OCI-LY1 (cell line): ENCODE results near the gene RNASE4.

Source experiments
- EZH2 ChIP-seq: fragments of 200-600 bp; sonication (generic), shearing (Covaris generic); IDR thresholded peaks from 2 replicates; pipeline ENCODE4 v1.8.0; 2017; ENCODE audit warnings: borderline replicate concordance, mixed run types, mild to moderate bottlenecking, antibody characterized with exemption, low read length, moderate library complexity, mixed read lengths
- TF ChIP-seq, protein P1 (sequence below): fragments of 200-600 bp; sonication (generic), shearing (Covaris generic); IDR thresholded peaks from 2 replicates; pipeline ENCODE4 v1.5.1; 2017; ENCODE audit warnings: mild to moderate bottlenecking, antibody characterized with exemption, low read length, moderate library complexity, mixed read lengths

DNA sequence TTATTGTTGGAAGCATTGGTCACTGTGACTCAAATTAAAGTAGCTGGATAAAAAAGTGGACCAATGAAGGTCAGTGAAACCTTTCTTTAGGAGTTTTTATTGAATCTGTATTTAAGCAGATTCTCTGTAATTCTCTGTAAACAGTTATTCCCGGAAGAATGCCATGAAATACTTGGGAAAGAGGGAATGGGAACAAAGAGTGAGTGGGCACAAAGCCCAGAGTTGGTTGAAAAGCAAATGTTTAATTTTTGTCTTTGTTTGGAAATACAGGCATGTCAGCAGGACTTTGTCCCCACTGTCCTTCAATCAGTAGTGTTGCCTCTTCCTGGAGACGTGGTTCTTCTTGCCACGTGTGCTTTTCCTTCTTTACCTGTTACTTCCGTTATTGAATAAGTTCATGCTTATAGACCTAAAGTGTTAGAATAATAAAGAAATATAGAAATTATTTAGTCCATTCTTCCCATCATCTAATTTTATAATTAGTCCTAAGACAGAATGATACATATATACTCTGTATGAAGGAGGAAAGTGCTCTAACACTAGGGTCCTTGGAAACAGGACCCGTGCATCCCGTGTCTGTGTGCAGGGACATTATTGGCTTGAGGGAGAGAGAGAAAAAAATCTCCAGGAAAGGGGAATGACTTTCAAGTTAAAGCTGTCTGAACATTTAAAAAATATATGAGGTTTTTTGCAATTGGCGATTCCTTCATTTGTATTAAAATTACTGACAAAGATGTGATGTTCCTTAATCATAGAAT lies 2.2 kb downstream of the RNASE4 start:
- TF ChIP-seq, protein P1, sequence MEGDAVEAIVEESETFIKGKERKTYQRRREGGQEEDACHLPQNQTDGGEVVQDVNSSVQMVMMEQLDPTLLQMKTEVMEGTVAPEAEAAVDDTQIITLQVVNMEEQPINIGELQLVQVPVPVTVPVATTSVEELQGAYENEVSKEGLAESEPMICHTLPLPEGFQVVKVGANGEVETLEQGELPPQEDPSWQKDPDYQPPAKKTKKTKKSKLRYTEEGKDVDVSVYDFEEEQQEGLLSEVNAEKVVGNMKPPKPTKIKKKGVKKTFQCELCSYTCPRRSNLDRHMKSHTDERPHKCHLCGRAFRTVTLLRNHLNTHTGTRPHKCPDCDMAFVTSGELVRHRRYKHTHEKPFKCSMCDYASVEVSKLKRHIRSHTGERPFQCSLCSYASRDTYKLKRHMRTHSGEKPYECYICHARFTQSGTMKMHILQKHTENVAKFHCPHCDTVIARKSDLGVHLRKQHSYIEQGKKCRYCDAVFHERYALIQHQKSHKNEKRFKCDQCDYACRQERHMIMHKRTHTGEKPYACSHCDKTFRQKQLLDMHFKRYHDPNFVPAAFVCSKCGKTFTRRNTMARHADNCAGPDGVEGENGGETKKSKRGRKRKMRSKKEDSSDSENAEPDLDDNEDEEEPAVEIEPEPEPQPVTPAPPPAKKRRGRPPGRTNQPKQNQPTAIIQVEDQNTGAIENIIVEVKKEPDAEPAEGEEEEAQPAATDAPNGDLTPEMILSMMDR = no peak
- no peak for TF ChIP-seq EZH2
